HEK293 (cell line): ENCODE measurements around the gene CCDC27.

Experiments used
- KLF9 ChIP-seq: fragments of 450-650 bp; formaldehyde crosslinking; IDR thresholded peaks from 2 replicates; pipeline ENCODE4 v1.5.1; 2016; ENCODE audit warnings: missing biosample characterization, missing genetic modification characterization, low read depth
- RBAK ChIP-seq: fragments of 450-650 bp; formaldehyde crosslinking; IDR thresholded peaks from 2 replicates; pipeline ENCODE4 v1.5.1; 2016; ENCODE audit warnings: missing biosample characterization, missing genetic modification characterization
- SP2 ChIP-seq: fragments of 450-650 bp; formaldehyde crosslinking; IDR thresholded peaks from 2 replicates; pipeline ENCODE4 v1.5.1; 2016; ENCODE audit warnings: missing biosample characterization, missing genetic modification characterization
- ZNF274 ChIP-seq, 2 experiments: fragments of 200-500 bp in 1 of 2; fragments of 450-650 bp in 1 of 2; sonication (Bioruptor generic) in 1 of 2; formaldehyde crosslinking in 1 of 2; IDR thresholded peaks; 2 replicates each; pipeline versions ENCODE4 v1.5.1 to v1.6.1; 2014 to 2016; ENCODE audit warnings: borderline replicate concordance in 1 of 2, inconsistent platforms in 1 of 2, low read length in 1 of 2, missing biosample characterization in 1 of 2, missing genetic modification characterization in 1 of 2
- ZNF549 ChIP-seq: fragments of 450-650 bp; IDR thresholded peaks from 2 replicates; pipeline ENCODE4 v1.5.1; 2018; ENCODE audit warnings: missing biosample characterization, missing genetic modification characterization, mild to moderate bottlenecking, inconsistent platforms, moderate library complexity
- ZNF654 ChIP-seq: fragments of 450-650 bp; formaldehyde crosslinking; IDR thresholded peaks from 2 replicates; pipeline ENCODE4 v1.5.1; 2016; ENCODE audit warnings: low read depth, missing biosample characterization, missing genetic modification characterization
- TF ChIP-seq, protein P1 (sequence below): fragments of 450-650 bp; formaldehyde crosslinking; IDR thresholded peaks from 2 replicates; pipeline ENCODE4 v1.5.1; 2016; ENCODE audit warnings: missing biosample characterization, missing genetic modification characterization
- TF ChIP-seq, protein P2 (sequence below): IDR thresholded peaks from 2 replicates; pipeline ENCODE4 v1.6.1; 2011; ENCODE audit warnings: mild to moderate bottlenecking, low read depth, low read length, borderline replicate concordance

DNA sequence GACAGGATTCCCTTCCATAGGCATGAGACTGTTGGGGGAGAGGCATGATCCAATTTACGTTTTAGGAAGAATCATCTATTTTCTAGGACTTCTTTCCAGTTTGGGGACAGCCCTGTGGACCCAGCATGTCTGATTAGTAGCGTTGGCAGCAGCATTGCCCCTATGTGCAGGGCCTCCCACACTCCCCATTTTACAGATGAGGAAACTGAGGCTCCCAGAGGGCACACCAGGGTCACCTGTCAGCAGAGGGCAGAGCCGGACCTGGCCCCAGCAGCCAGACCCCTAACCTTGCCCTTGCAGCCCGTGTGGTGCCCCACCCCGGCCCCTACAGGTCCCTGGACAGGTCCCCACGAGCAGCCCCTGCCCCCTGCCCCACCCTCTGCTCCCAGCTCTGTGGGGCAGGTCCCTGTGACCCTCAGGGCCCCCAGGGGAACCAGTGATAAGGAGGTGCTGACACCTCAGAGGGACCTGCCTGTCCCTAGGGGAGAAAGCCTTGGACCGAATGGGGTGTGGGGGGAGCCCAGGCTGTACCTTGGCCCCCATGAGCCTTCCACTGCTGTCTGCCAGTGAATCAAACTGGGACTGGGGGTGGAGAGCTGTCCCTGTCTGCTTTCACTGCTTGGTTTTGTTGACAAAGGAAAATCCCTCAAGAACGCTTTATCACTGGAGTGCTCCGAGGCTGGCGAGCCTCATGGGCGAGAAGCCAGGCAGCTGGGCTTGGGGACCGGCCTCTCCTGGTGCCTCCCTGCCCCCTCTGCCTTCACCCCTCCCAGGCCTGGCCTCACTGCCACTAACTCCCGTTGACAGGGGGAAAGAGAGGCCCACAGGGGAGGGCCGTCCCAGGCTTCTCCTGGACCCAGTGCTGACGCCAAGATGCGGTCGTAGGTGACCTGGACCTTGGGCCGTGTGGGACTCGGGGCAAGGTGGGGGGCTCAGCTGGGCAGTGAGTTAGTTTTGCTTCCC lies 39.4 kb upstream of the CCDC27 start:
- TF ChIP-seq, protein P1, sequence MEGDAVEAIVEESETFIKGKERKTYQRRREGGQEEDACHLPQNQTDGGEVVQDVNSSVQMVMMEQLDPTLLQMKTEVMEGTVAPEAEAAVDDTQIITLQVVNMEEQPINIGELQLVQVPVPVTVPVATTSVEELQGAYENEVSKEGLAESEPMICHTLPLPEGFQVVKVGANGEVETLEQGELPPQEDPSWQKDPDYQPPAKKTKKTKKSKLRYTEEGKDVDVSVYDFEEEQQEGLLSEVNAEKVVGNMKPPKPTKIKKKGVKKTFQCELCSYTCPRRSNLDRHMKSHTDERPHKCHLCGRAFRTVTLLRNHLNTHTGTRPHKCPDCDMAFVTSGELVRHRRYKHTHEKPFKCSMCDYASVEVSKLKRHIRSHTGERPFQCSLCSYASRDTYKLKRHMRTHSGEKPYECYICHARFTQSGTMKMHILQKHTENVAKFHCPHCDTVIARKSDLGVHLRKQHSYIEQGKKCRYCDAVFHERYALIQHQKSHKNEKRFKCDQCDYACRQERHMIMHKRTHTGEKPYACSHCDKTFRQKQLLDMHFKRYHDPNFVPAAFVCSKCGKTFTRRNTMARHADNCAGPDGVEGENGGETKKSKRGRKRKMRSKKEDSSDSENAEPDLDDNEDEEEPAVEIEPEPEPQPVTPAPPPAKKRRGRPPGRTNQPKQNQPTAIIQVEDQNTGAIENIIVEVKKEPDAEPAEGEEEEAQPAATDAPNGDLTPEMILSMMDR (tag by site-specific recombination) = no peak
- TF ChIP-seq, protein P2, sequence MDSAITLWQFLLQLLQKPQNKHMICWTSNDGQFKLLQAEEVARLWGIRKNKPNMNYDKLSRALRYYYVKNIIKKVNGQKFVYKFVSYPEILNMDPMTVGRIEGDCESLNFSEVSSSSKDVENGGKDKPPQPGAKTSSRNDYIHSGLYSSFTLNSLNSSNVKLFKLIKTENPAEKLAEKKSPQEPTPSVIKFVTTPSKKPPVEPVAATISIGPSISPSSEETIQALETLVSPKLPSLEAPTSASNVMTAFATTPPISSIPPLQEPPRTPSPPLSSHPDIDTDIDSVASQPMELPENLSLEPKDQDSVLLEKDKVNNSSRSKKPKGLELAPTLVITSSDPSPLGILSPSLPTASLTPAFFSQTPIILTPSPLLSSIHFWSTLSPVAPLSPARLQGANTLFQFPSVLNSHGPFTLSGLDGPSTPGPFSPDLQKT = no peak
- TF ChIP-seq ZNF654 (no peak), RBAK (tag by site-specific recombination) (no peak), KLF9 (tag by site-specific recombination) (no peak), SP2 (tag by site-specific recombination) (no peak), ZNF274 (IDR thresholded peaks at IDR 0.05; ENCODE audit: low read length) (no peak), ZNF274 (tag by site-specific recombination; IDR thresholded peaks at IDR 0.05; ENCODE audit: borderline replicate concordance) (no peak), ZNF549 (no peak)
